Keratinocyte (primary cell): ENCODE data around the gene CACNA1I. TPM values are rescaled to one million over a fixed set of nuclear protein-coding genes. Genes with fewer than 3 reads are reported as not detected.

Experiments
- DNase-seq: peaks from one replicate; pipeline ENCODE4 v3.0.0-alpha.2; 2011; ENCODE audit warnings: low read depth, missing footprints, low spot score
- FAIRE-seq: peaks from 2 replicates; lab custom pipeline; 2011; peaks lifted over from hg19 to GRCh38; lab: Jason Lieb, UNC
- H2AFZ ChIP-seq: 2 replicates; pipeline ENCODE4 v1.6.0; 2012; ENCODE audit warnings: low read length, control low read depth, inconsistent platforms; ENCODE audit not compliant: control insufficient read depth
- H3K27ac ChIP-seq: 2 replicates; pipeline ENCODE4 v1.5.1; 2011; ENCODE audit warnings: low read length; ENCODE audit not compliant: control insufficient read depth, insufficient read depth
- H3K27me3 ChIP-seq: 3 replicates; pipeline ENCODE4 v1.6.0; 2011; ENCODE audit warnings: low read length; ENCODE audit not compliant: control insufficient read depth, insufficient read depth; ENCODE audit errors: extremely low read depth
- H3K36me3 ChIP-seq, 2 experiments: 2 replicates in 1 of 2; 3 replicates in 1 of 2; pipeline ENCODE4 v1.5.1; 2011; ENCODE audit warnings: low read length in 2 of 2, mild to moderate bottlenecking in 1 of 2; ENCODE audit not compliant: control insufficient read depth in 2 of 2, insufficient read depth in 2 of 2; ENCODE audit errors: extremely low read depth in 1 of 2
- H3K4me1 ChIP-seq: 3 replicates; pipeline ENCODE4 v1.5.1; 2011; ENCODE audit warnings: low read length; ENCODE audit not compliant: control insufficient read depth, insufficient read depth; ENCODE audit errors: extremely low read depth
- H3K4me2 ChIP-seq: 3 replicates; pipeline ENCODE4 v1.6.0; 2011; ENCODE audit warnings: low read depth, low read length; ENCODE audit not compliant: control insufficient read depth, insufficient read depth; ENCODE audit errors: extremely low read depth
- H3K4me3 ChIP-seq, 3 experiments: fragments of 200-600 bp in 1 of 3; sonication (generic) in 1 of 3; 2 replicates in 2 of 3; 3 replicates in 1 of 3; pipeline ENCODE4 v1.5.1; 2011 to 2016; ENCODE audit warnings: low read length in 3 of 3, mild to moderate bottlenecking in 3 of 3, control low read depth in 2 of 3, inconsistent platforms in 1 of 3, low read depth in 1 of 3, mixed read lengths in 1 of 3, mixed run types in 1 of 3, moderate library complexity in 1 of 3; ENCODE audit not compliant: control insufficient read depth in 2 of 3, insufficient read depth in 2 of 3; ENCODE audit errors: extremely low read depth in 1 of 3
- H3K79me2 ChIP-seq: 2 replicates; pipeline ENCODE4 v1.6.0; 2012; ENCODE audit warnings: low read length; ENCODE audit not compliant: control insufficient read depth, insufficient read depth
- H3K9ac ChIP-seq: 3 replicates; pipeline ENCODE4 v1.6.0; 2011; ENCODE audit warnings: low read length; ENCODE audit not compliant: control insufficient read depth, insufficient read depth; ENCODE audit errors: extremely low read depth
- H3K9me1 ChIP-seq: 3 replicates; pipeline ENCODE4 v1.6.0; 2011; ENCODE audit warnings: low read length; ENCODE audit not compliant: control insufficient read depth, insufficient read depth; ENCODE audit errors: extremely low read depth
- H3K9me3 ChIP-seq: 2 replicates; pipeline ENCODE4 v1.5.1; 2012; ENCODE audit warnings: low read depth, low read length; ENCODE audit not compliant: control insufficient read depth
- H4K20me1 ChIP-seq: 3 replicates; pipeline ENCODE4 v1.6.0; 2011; ENCODE audit warnings: low read length; ENCODE audit not compliant: control insufficient read depth, insufficient read depth; ENCODE audit errors: extremely low read depth
- CTCF ChIP-seq, 3 experiments: IDR thresholded peaks in 1 of 3; conservative IDR thresholded peaks in 1 of 3; optimal IDR thresholded peaks in 1 of 3; 2 replicates in 2 of 3; 3 replicates in 1 of 3; pipeline versions ENCODE3 to v1.5.1; 2011; ENCODE audit warnings: low read length in 3 of 3, mild to moderate bottlenecking in 3 of 3, moderate library complexity in 2 of 3, control low read depth in 1 of 3, inconsistent platforms in 1 of 3; ENCODE audit not compliant: insufficient read depth in 2 of 3; ENCODE audit errors: extremely low read depth in 1 of 3
- EZH2 ChIP-seq: IDR thresholded peaks from one replicate; pipeline ENCODE4 v1.6.1; 2012; ENCODE audit warnings: inconsistent platforms, mild to moderate bottlenecking, low read length, moderate library complexity
- dilution Hi-C: fragments of 300-500 bp; cut with MboI; formaldehyde crosslinking; loops from one replicate; pipeline ENCODE4 v1.7.0; 2020; ENCODE audit warnings: low sequenced_read_pairs; ENCODE audit not compliant: extremely low pct_ligation_motif_present
- polyA plus RNA-seq, 5 experiments: library from polyadenylated mRNA; depleted of rRNA in 3 of 5; stranded (reverse) in 3 of 5; stranded (forward) in 1 of 5; unstranded in 1 of 5; fragments of >200 nt; gene quantifications; 1 replicate in 1 of 5; 2 replicates in 3 of 5; 3 replicates in 1 of 5; pipeline versions ENCODE4 v1.2.1 to v1.2.3, GENCODE V29; 2011 to 2012; ENCODE audit warnings: missing spikeins in 2 of 5, low read depth in 1 of 5, low replicate concordance in 1 of 5

Gene CACNA1I
- polyA plus RNA-seq, 1 donor (not counting 4 experiments of a cell fraction or from before 2014, with no cell fraction given): not detected

GRCh38 chr22:39713799-39714290 is 143.3 kb downstream of the CACNA1I start:
- H3K4me2 ChIP-seq: no peak overlapping the region
- FAIRE-seq: no peak
- H3K9me3 ChIP-seq: no peaks in the 10 kb centered on the region
- no peak overlapping the region for H2AFZ ChIP-seq
- H3K27ac ChIP-seq: no peak overlapping the region
- dilution Hi-C loops: no loop called here
- H3K9ac ChIP-seq: no peak overlapping the region
- no peaks in the 10 kb centered on the region for H4K20me1 ChIP-seq
- no peaks in the 10 kb centered on the region for H3K4me1 ChIP-seq
- H3K4me3 ChIP-seq: no peak overlapping the region
- peaks cover 8% of the 10 kb centered on the region for H3K27me3 ChIP-seq
- no peaks in the 10 kb centered on the region for H3K36me3 ChIP-seq
- no peaks in the 10 kb centered on the region for H3K79me2 ChIP-seq
- TF ChIP-seq EZH2 (no peak), CTCF (optimal IDR thresholded peaks at IDR 0.05 in 1 of 3, IDR thresholded peaks at IDR 0.05 in 1 of 3, conservative IDR thresholded peaks at IDR 0.05 in 1 of 3; ENCODE audit: extremely low read depth in 1 of 3, insufficient read depth in 2 of 3, low read length in 3 of 3) (no peak)
- no peaks in the 10 kb centered on the region for H3K9me1 ChIP-seq
- no peak for DNase-seq

GRCh38 chr22:39714321-39714720 is 143.8 kb downstream of the CACNA1I start:
- Histone ChIP-seq H3K36me3 (no peaks in the 10 kb centered on the region), H3K79me2 (no peaks in the 10 kb centered on the region), H3K4me2 (no peak overlapping the region), H3K9ac (no peak overlapping the region), H3K9me1 (no peaks in the 10 kb centered on the region), H3K9me3 (no peaks in the 10 kb centered on the region), H3K4me1 (no peaks in the 10 kb centered on the region), H3K4me3 (no peak overlapping the region), H4K20me1 (no peaks in the 10 kb centered on the region), H3K27ac (no peak overlapping the region), H3K27me3 (peaks cover 8% of the 10 kb centered on the region), H2AFZ (no peak overlapping the region)
- FAIRE-seq (no peak), DNase-seq (no peak)
- dilution Hi-C loops: no loop called here
- TF ChIP-seq CTCF (optimal IDR thresholded peaks at IDR 0.05 in 1 of 3, IDR thresholded peaks at IDR 0.05 in 1 of 3, conservative IDR thresholded peaks at IDR 0.05 in 1 of 3; ENCODE audit: extremely low read depth in 1 of 3, insufficient read depth in 2 of 3, low read length in 3 of 3) (no peak), EZH2 (no peak)
